ENCODE results near the gene DMRTA1.
"Not testable (repeated sequence)": the region's sequence is repeated elsewhere in the genome, so short reads cannot be mapped to it uniquely, and the experiment has no call there.

DMRTA1 gene

DNA sequence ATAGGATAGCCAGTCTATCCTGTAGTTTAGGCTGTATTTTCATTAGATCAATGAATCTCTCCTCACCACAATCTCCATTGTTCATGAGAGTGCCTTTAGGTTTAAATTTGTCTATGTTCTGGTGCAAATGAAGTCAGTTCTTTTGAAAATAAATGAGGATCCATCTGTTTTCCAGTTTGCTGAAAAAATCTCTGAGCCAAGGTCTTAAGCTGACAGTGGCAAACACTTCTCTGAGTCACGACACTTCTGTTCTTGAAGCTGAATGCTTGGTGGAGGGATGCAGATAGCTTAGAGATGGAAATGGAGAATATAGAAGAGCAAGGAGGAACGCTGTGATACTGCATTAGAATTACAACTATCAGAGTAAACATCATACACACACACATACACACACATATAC, 34.9 kb downstream of the DMRTA1 start:
- H3K4me1 ChIP-seq (ENCODE audit: control insufficient read depth, insufficient read depth, low read length): peaks cover 9% of the 10 kb centered on the region
- H3K4me3 ChIP-seq (ENCODE audit: low read depth, low read length): no peak overlapping the region
- no peaks in the 10 kb centered on the region for H3K9me3 ChIP-seq (ENCODE audit: control insufficient read depth, insufficient read depth, low read length)
- no peaks in the 10 kb centered on the region for H3K36me3 ChIP-seq (ENCODE audit: control insufficient read depth, insufficient read depth, low read length)
- no peaks in the 10 kb centered on the region for H3K27me3 ChIP-seq (ENCODE audit: control insufficient read depth, insufficient read depth, low read length)
- H3K9ac ChIP-seq (ENCODE audit: low read depth, low read length): no peak overlapping the region

DNA sequence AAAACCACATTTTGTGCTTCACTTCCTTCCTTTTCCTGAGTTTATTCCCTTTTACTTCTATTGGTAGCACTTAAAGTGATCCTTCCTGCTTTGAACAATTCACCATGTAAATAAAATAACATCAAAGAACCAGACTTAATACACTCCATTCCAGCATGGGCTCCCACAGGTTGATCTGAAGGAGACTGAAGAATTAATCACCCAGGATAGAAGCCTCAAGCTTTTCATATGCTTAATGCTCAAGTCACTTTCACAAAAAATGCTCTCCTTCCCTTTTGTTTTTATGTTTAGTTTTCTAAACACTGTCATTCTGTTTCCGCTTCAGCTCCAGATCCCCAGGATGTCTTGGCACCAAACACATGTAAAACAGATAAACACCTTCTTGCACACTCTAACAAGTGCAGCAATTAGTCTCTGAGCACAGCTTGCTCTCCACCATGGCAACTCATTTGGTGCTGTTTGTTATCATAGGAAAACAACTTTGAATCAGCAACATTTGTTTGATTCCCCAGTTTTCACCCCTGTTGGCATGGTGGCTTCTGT, 37.0 kb downstream of the DMRTA1 start:
- peaks cover 9% of the 10 kb centered on the region for H3K4me1 ChIP-seq (ENCODE audit: control insufficient read depth, insufficient read depth, low read length)
- H3K4me3 ChIP-seq (ENCODE audit: low read depth, low read length): no peak overlapping the region
- no peaks in the 10 kb centered on the region for H3K36me3 ChIP-seq (ENCODE audit: control insufficient read depth, insufficient read depth, low read length)
- no peak overlapping the region for H3K9ac ChIP-seq (ENCODE audit: low read depth, low read length)
- H3K9me3 ChIP-seq (ENCODE audit: control insufficient read depth, insufficient read depth, low read length): no peaks in the 10 kb centered on the region
- no peaks in the 10 kb centered on the region for H3K27me3 ChIP-seq (ENCODE audit: control insufficient read depth, insufficient read depth, low read length)

DNA sequence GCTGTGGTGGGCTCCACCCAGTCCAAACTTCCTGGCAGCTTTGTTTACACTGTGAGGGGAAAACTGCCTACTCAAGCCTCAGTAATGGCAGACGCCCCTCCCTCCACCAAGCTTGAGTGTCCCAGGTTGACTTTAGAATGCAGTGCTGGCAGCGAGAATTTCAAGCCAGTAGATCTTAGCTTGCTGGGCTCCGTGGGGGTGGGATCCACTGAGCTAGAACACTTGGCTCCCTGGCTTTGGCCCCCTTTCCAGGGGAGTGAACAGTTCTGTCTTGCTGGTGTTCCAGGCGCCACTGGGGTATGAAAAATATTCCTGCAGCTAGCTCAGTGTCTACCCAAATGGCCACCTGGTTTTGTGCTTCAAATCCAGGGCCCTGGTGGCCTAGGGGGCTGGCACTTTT, 49.6 kb downstream of the DMRTA1 start:
- H3K4me3 ChIP-seq (ENCODE audit: low read depth, low read length); H3K27me3 ChIP-seq (ENCODE audit: control insufficient read depth, insufficient read depth, low read length); H3K36me3 ChIP-seq (ENCODE audit: control insufficient read depth, insufficient read depth, low read length); H3K4me1 ChIP-seq (ENCODE audit: control insufficient read depth, insufficient read depth, low read length); H3K9me3 ChIP-seq (ENCODE audit: control insufficient read depth, insufficient read depth, low read length); H3K9ac ChIP-seq (ENCODE audit: low read depth, low read length): not testable (repeated sequence)

All from iPS-15b (cell line).